ENCODE data around the gene SIRT3. TPM values are rescaled to one million over a fixed set of nuclear protein-coding genes. Genes with fewer than 3 reads are reported as not detected.

The SIRT3 gene
- total RNA-seq, 2 experiments from 2014 or later = 27.7 to 32.1 TPM

DNA sequence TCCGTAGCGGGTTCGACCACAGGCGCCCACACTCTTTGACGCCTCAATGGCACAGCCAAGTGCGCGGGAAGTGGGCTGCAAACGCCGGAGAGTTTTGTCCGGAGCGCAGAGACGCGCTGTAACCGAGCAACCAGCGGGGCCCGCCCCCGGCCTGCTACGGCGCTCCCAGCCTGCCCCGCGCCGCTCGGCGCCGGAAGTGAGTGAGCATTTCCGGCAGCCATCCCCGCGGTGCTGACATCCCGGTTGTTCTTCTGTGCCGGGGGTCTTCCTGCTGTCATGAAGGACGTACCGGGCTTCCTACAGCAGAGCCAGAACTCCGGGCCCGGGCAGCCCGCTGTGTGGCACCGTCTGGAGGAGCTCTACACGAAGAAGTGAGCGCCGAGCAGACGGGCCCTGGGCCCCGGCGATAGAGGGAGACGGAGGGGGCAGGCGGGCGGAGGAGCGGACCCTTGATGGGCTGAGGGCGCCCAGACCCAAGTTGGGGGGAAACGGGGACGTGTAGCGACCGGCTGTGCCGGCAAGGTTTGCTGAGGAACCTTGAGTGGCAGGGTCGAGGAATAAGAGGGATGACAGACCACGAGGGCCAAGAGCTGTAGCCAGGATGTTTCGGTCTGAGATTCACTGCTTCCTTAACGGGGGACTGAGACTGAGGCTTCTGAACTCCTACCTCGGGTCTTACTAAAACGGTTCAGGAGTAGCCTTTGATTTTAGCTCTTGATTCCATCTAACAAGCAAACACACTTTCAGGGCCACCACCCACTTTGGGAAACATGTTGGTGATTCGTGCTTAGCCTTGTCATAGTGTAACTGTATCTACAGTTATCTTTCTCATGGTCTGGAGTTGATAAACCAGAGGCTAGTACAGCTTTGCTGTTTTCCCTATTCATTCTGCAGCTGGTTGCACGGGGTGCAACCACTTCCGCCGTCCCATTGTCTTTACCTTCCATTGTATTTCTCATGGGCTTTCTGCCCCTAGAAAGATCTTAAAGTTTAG, 929 bp upstream of the SIRT3 start, which contains the start of gene PSMD13:
Gene PSMD13 (plus strand): TSS at position 203 of the 994 bp plus-strand sequence. CDS start 74 bp downstream, at position 277.
- peaks cover 43% of the 10 kb centered on the region for H3K4me1 Mint-ChIP-seq (ENCODE audit: low read depth)
- no peaks in the 10 kb centered on the region for H3K27me3 Mint-ChIP-seq
- peak; percentile 94 for DNase-seq
- POLR2A ChIA-PET = interaction anchor here (0.8 to 6.1 kb wide), 21 partner anchors 9 to 170 kb away, joined by 3 to 43 read pairs (median 5); partner anchors contain the start of genes BET1L, NLRP6, PGGHG and RIC8A
- peaks cover 36% of the 10 kb centered on the region for H3K36me3 Mint-ChIP-seq (ENCODE audit: low read depth)
- TF ChIP-seq, protein P1, sequence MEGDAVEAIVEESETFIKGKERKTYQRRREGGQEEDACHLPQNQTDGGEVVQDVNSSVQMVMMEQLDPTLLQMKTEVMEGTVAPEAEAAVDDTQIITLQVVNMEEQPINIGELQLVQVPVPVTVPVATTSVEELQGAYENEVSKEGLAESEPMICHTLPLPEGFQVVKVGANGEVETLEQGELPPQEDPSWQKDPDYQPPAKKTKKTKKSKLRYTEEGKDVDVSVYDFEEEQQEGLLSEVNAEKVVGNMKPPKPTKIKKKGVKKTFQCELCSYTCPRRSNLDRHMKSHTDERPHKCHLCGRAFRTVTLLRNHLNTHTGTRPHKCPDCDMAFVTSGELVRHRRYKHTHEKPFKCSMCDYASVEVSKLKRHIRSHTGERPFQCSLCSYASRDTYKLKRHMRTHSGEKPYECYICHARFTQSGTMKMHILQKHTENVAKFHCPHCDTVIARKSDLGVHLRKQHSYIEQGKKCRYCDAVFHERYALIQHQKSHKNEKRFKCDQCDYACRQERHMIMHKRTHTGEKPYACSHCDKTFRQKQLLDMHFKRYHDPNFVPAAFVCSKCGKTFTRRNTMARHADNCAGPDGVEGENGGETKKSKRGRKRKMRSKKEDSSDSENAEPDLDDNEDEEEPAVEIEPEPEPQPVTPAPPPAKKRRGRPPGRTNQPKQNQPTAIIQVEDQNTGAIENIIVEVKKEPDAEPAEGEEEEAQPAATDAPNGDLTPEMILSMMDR (IDR thresholded peaks at IDR 0.05) = no peak
- peak within 1 kb of the TSS; percentile 95 for H3K4me3 Mint-ChIP-seq
- CTCF ChIA-PET = interaction anchor here (0.9 to 6.3 kb wide), 7 partner anchors 13 to 213 kb away, joined by 3 to 68 read pairs (median 3); partner anchors contain the start of genes BET1L, PTDSS2 and RIC8A
- H3K27ac Mint-ChIP-seq = peak within 1 kb of the TSS; percentile 99
- intact Hi-C loops (cut with micrococcal nuclease) = loop anchor here (1.0 kb wide), 1 partner anchor 30 kb away; the partner anchor contains the start of genes BET1L and RIC8A
- peak; percentile 87 for ATAC-seq
- H3K9me3 Mint-ChIP-seq = no peaks in the 10 kb centered on the region

DNA sequence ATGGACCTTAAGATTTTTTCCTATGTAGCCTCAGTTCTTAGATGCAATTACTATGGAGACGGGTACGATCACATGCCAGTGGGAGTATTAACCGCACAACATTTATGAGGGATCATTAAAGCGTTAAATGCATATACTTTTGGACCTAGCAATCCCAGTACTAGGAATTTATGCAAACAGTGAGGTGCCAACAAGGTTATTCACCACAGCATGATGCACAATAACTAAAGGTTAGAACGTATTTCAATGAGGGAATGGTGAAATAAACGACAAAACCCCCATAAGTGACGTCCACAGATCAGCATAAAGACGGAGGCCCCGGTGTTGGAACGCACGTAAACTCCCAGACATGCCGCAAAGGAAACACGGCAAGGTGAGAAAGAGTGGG, 539 bp downstream of the SIRT3 start:
- Mint-ChIP-seq H3K36me3 (ENCODE audit: low read depth) (peaks cover 25% of the 10 kb centered on the region), H3K4me1 (ENCODE audit: low read depth) (peaks cover 34% of the 10 kb centered on the region), H3K27me3 (no peaks in the 10 kb centered on the region), H3K9me3 (no peaks in the 10 kb centered on the region), H3K27ac (peak overlapping the region; percentile 93), H3K4me3 (peak overlapping the region; percentile 95)
- POLR2A ChIA-PET = interaction anchor here (0.9 to 6.1 kb wide), 10 partner anchors 9 to 171 kb away, joined by 3 to 43 read pairs (median 4); partner anchors contain the start of genes BET1L and RIC8A
- TF ChIP-seq, protein P1 (IDR thresholded peaks at IDR 0.05) = no peak
- intact Hi-C loops (cut with micrococcal nuclease) = no loop called here
- DNase-seq = peak; percentile 91
- CTCF ChIA-PET = interaction anchor here (1.5 to 6.3 kb wide), 3 partner anchors 14 to 213 kb away, joined by 3 to 68 read pairs (median 7); no protein-coding TSS in a partner anchor
- peak; percentile 43 for ATAC-seq

DNA sequence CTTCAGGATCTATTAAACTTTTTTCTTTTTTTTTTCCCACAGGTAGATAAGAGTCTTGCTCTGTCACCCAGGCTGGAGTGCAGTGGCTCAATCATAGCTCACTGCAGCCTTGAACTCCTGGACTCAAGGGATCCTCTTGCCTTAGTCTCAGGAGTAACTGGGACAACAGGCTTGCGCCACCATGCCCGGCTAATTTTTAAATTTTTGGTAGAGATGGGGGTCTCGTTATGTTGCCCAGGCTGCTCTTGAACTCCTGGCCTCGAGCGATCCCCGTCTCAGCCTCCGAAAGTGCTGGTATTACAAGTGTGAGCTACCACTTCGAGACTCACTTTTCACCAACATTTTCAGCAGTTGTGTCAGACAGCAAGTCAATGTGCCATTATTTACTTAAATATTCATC, 962 bp downstream of the SIRT3 start:
- DNase-seq (no peak), ATAC-seq (no peak)
- ChIA-PET CTCF (interaction anchor here (1.5 to 6.3 kb wide), 3 partner anchors 15 to 213 kb away, joined by 3 to 68 read pairs (median 7); no protein-coding TSS in a partner anchor), POLR2A (interaction anchor here (0.9 to 6.1 kb wide), 9 partner anchors 9 to 120 kb away, joined by 3 to 43 read pairs (median 4); partner anchors contain the start of genes BET1L and RIC8A)
- Mint-ChIP-seq H3K27me3 (no peaks in the 10 kb centered on the region), H3K4me1 (ENCODE audit: low read depth) (peaks cover 35% of the 10 kb centered on the region), H3K27ac (peak overlapping the region; percentile 93), H3K36me3 (ENCODE audit: low read depth) (peaks cover 22% of the 10 kb centered on the region), H3K4me3 (peak overlapping the region; percentile 95), H3K9me3 (no peaks in the 10 kb centered on the region)
- TF ChIP-seq, protein P1 (IDR thresholded peaks at IDR 0.05) = no peak
- intact Hi-C loops (cut with micrococcal nuclease) = no loop called here

DNA sequence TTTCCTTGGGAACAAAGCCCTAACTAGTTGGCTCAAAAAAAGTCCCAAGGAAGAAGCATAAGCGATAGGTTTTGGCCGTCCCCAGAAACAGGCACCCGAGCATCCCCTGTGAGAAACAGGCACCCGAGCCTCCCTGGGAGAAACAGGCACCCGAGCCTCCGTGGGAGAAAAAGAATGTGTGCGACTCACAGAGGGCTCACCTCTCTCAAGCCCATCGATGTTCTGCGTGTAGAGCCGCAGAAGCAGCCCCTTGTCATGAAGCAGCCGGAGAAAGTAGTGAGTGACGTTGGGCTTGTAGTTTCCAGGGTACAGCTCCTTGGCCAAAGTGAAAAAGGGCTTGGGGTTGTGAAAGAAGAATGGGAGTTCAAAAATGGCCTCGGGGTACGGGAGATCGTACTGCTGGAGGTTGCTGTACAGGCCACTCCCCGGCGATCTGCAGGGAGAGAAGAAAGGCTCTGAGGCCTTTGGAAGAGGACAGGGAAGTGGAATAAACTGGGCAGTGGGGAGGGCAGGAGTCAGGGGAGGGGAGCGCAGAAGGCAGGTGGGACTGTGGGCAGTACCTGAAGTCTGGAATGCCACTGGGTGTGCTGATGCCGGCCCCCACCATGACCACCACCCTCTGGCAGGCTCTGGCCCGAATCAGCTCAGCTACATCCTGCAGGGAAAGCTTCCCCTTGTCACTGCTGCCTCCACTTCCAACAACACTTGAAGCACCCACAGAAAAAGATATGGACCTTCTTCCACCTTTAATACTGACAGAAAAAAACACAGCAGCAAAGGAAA, 3.2 kb downstream of the SIRT3 start:
- ChIA-PET CTCF (interaction anchor here (1.2 kb wide), 1 partner anchor 18 kb away, joined by 7 read pairs; no protein-coding TSS in a partner anchor), POLR2A (interaction anchor here (0.9 to 1.0 kb wide), 2 partner anchors 16 to 20 kb away, joined by 3 read pairs; no protein-coding TSS in a partner anchor)
- no peak for DNase-seq
- H3K27me3 Mint-ChIP-seq = no peaks in the 10 kb centered on the region
- intact Hi-C loops (cut with micrococcal nuclease) = no loop called here
- TF ChIP-seq, protein P1 (IDR thresholded peaks at IDR 0.05) = no peak
- H3K36me3 Mint-ChIP-seq (ENCODE audit: low read depth) = peaks cover 5% of the 10 kb centered on the region
- no peak overlapping the region for H3K4me3 Mint-ChIP-seq
- H3K9me3 Mint-ChIP-seq = no peaks in the 10 kb centered on the region
- no peak overlapping the region for H3K27ac Mint-ChIP-seq
- no peak for ATAC-seq
- H3K4me1 Mint-ChIP-seq (ENCODE audit: low read depth) = peaks cover 19% of the 10 kb centered on the region

Measured in activated CD8-positive, alpha-beta T cell treated with anti-CD3 and anti-CD28 coated beads for 36 hours (primary cell).